Embryonic facial prominence (tissue), 1 donor: ENCODE data around the gene KCNJ15.
A peak's percentile ranks its signal among the peaks of the same experiment; 100 is the strongest.

Source experiments
- DNase-seq: peaks from one replicate; pipeline ENCODE4 v3.0.0-alpha.2; 2016; ENCODE audit errors: extremely low spot score

KCNJ15 gene

GRCh38 chr21:38268864-38269575 is 12.2 kb downstream of the KCNJ15 start:
- no peak for DNase-seq

GRCh38 chr21:38269576-38269936 is 12.8 kb downstream of the KCNJ15 start:
- DNase-seq: no peak

DNA sequence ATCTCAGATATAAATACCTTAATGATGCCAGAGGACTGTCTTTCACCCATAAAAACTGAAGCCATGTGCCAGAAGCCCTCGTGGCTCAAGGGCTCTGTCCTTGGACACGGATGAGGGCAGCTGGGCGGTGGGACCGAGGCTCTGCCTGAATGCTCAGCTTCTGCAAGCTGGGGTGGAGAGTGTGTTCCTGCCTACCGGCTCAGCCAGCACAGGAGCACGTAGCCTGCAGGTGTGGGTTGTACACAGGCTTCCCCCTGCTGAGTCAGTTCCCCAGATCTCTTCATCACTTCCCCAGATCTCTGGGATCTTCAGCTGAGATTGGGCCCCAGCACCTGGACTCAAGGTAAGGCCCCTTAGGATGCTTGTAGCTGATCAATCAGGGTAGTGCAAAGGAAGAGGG is 15.4 kb downstream of the KCNJ15 start:
- DNase-seq: no peak

GRCh38 chr21:38273745-38274542 is 17.2 kb downstream of the KCNJ15 start:
- DNase-seq: no peak

- DNase-seq: no peak
These were observed 20.8 kb downstream of the KCNJ15 start for GRCh38 chr21:38277501-38278131.

GRCh38 chr21:38280454-38280853 is 23.7 kb downstream of the KCNJ15 start:
- no peak for DNase-seq

GRCh38 chr21:38280867-38281266 is 24.1 kb downstream of the KCNJ15 start:
- DNase-seq: no peak

DNA sequence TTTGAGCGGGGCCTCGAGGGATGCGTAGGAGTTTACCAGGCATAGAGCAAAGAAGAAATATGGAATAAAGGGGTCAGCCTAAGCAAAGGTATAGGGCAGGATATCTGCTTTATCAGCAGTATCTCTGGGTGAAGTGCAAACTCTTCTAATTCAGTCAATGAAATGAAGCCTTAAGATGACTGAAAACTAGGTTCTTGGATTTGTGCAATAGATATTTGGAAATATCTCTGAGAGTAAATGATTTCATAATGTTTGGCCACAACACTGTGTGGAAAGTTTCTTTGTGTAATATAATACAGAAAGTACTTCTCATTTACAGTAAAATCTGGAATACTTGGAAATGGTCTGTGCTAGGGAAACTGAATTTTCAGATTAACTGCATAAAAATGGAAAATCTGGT is 26.1 kb downstream of the KCNJ15 start:
- no peak for DNase-seq

GRCh38 chr21:38284216-38284615 is 27.4 kb downstream of the KCNJ15 start:
- DNase-seq: no peak

- no peak for DNase-seq
These were observed 30.1 kb downstream of the KCNJ15 start for GRCh38 chr21:38286739-38287471.

- no peak for DNase-seq
These were observed 30.7 kb downstream of the KCNJ15 start for GRCh38 chr21:38287476-38287875.

DNA sequence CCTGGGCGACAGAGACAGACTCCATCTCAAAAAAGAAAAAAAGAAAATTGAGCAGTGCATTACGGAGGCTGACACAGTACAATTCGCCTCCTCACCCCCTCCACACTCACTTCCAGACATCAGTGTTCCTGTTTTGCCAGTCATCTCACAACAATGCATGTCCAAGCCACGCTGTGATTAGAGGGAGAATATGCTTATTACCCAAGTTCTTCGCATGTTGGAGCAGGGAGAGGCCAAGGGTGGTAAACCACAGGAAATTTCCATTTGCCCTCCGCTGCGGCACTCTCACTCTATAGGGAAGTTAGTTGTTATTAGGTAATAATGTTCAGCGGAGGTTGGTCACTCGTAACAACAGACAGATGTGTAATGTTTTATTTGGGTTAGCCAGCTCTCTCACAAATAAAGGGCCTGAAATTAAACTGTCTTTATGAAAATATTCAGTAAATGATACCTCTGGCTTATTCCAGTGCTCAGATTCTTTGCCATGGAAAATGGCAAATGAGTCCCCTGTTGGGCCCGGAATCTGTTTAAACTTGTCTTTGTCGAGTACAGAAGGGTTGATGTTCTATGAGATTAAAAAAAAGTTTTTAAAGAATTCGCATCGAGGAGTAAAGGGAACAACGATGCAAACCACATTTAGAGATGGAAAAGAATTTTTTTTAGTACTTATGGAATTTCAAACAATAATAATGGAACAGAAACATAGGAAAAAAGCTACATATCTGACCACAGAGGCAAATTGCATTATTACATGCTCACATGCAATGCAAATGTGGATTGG is 33.1 kb downstream of the KCNJ15 start:
- DNase-seq: peak; percentile 59

GRCh38 chr21:38290809-38291208 is 34.0 kb downstream of the KCNJ15 start:
- no peak for DNase-seq

DNA sequence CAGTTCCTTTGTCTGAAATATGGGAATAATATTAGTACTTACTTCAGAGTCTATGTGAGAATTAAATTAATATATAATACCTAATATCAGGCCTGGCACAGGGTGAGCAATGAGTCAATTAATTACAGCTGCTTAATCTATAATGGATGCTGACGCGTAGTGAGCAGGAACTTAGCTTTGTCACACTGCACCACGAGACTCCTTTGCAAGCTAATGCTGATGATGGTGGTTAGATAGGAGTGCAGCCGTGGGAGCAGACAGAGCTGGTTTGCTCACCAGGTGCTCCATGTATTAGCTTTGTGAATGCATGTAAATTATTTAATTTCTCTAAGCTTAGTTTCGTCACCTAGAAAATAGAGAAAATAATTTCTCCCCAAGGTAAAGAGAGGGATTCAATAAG is 35.1 kb downstream of the KCNJ15 start:
- no peak for DNase-seq

- DNase-seq: no peak
These were observed 36.3 kb downstream of the KCNJ15 start for GRCh38 chr21:38293113-38293512.

DNA sequence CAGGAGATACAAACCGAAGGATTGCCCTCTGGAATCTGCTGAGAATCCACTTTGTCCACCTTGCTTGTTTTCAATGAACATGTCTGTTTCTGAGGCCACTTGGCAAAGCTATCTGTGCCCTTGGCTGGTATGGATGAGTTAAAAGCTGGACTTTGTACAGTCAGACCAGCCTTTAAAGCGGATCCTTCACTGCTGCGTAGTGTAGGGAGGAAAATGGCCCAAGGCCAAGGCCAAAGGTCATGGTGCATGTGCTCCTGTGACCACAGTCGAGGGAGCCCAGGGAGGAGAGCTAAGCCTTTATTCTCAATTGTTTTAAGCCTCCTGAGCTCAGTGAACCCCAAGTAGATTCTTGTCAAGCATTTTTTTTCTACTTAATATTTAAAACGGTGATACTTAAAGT is 37.0 kb downstream of the KCNJ15 start:
- no peak for DNase-seq

- no peak for DNase-seq
These were observed 37.8 kb downstream of the KCNJ15 start for GRCh38 chr21:38294609-38295008.

DNA sequence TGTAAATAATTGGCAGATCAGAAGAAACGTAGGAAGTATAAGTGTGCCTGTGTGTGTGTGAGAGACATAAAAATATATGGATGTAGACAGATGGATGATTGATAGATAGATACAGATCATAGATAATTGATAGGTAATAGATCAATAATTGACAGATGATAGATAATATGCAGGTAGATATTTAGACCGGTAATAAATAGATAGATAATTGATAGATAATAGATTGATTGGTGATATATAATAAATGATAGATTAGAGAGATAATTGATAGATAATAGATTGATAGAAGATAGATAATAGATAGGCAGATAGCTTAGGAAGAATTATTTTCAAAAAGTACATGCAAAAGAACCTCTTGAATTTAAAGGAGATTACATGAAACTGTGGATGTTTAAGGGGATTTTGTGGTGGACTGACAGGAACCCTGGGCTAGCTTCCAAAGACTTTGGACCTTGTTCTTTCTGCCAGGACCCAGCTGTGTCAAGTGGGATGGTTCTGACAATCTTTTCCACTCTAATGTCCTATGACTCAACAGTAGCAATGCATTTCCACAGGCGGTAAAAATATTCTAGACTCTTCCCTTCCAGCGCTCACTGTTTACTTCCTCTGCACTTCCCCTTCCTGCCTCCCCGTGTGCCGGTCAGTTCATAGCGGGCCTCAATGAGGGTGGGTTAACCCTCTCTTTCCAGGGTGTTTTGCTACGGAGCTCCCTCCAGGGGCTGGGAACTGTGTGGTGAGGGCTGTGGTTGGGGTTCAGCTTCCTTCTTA is 39.4 kb downstream of the KCNJ15 start:
- no peak for DNase-seq

- DNase-seq: no peak
These were observed 40.4 kb downstream of the KCNJ15 start for GRCh38 chr21:38297194-38297631.

DNA sequence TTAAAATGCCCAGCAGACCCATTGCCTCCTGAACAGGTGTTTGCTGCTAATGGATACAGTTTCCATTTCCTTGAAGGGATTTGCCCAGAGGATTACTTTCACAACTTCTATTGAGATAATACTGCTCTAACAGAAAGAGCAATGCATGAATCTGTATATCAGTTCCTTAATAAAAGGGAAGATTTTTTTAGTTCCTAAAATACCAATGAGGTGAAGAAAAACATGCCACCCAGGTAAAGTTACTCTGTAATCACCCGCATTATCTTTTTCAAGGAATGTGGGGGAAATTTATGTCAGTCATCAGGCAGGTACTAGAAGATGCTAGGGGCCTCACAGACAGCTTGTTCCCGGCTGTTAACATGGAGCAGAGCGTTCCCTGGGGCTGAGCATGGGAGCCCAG is 41.1 kb downstream of the KCNJ15 start:
- no peak for DNase-seq

DNA sequence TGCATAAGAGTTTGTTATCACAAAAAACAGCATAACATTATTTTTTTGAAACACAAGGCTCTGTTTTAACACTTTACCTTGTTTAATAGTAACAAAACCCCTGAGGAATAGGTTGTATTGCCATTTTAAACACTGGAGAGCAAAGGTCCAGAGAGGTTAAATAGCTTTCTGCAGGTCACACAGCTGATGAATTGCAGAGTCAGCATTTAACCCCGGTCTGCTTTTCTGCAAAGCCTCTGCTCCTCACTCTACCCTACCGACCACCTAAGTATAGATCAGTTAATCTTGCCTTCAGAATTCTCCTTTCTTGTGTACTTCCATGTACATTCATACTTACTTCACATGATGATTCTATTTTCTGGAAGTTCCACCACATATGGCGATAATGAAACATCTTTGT is 42.0 kb downstream of the KCNJ15 start:
- DNase-seq: no peak
